Measurements from ENCODE around the gene SLC5A6.

SLC5A6 gene

GRCh38 chr2:27245116-27245515 lies 33.0 kb upstream of the SLC5A6 start:
- H2AFZ ChIP-seq (ENCODE audit: low read length): no peak overlapping the region
- peaks cover 53% of the 10 kb centered on the region for H3K36me3 ChIP-seq (ENCODE audit: insufficient read depth, low read length)
- no peaks in the 10 kb centered on the region; the same call in 1 of the 2 replicates for H3F3A ChIP-seq (ENCODE audit: insufficient read depth, low read length)
- no peaks in the 10 kb centered on the region for H3K9me2 ChIP-seq (ENCODE audit: low read depth, low read length)
- H3K27ac ChIP-seq (ENCODE audit: low read depth, low read length, poor library complexity, severe bottlenecking): no peak overlapping the region
- H3K4me2 ChIP-seq (ENCODE audit: low read length): no peak overlapping the region
- H3K4me3 ChIP-seq (ENCODE audit: low read depth, low read length, poor library complexity, severe bottlenecking): no peak overlapping the region
- no peaks in the 10 kb centered on the region for H3K27me3 ChIP-seq (ENCODE audit: insufficient read depth, low read length)
- H3K9ac ChIP-seq (ENCODE audit: low read length): no peak overlapping the region
- H3K4me1 ChIP-seq (ENCODE audit: insufficient read depth, low read length, severe bottlenecking): peaks cover 5% of the 10 kb centered on the region
- no peaks in the 10 kb centered on the region for H3K9me3 ChIP-seq (ENCODE audit: low read length)
- no peak for TF ChIP-seq EZH2 (IDR thresholded peaks at IDR 0.05; ENCODE audit: borderline replicate concordance, low read length)
- no peak for TF ChIP-seq CTCF (IDR thresholded peaks at IDR 0.05; ENCODE audit: low read length)
- no peaks in the 10 kb centered on the region for H3K79me2 ChIP-seq (ENCODE audit: insufficient read depth, low read length)
- H4K20me1 ChIP-seq (ENCODE audit: insufficient read depth, low read length): no peaks in the 10 kb centered on the region

GRCh38 chr2:27243391-27244130 lies 31.5 kb upstream of the SLC5A6 start:
- Histone ChIP-seq H3K27me3 (ENCODE audit: insufficient read depth, low read length) (no peaks in the 10 kb centered on the region), H3K36me3 (ENCODE audit: insufficient read depth, low read length) (peaks cover 67% of the 10 kb centered on the region), H3K4me1 (ENCODE audit: insufficient read depth, low read length, severe bottlenecking) (no peaks in the 10 kb centered on the region), H2AFZ (ENCODE audit: low read length) (no peak overlapping the region), H3K9ac (ENCODE audit: low read length) (no peak overlapping the region), H3K9me3 (ENCODE audit: low read length) (no peaks in the 10 kb centered on the region), H3K4me3 (ENCODE audit: low read depth, low read length, poor library complexity, severe bottlenecking) (no peak overlapping the region), H3F3A (ENCODE audit: insufficient read depth, low read length) (no peaks in the 10 kb centered on the region; the same call in 1 of the 2 replicates), H3K27ac (ENCODE audit: low read depth, low read length, poor library complexity, severe bottlenecking) (no peak overlapping the region), H4K20me1 (ENCODE audit: insufficient read depth, low read length) (no peaks in the 10 kb centered on the region), H3K9me2 (ENCODE audit: low read depth, low read length) (no peaks in the 10 kb centered on the region), H3K79me2 (ENCODE audit: insufficient read depth, low read length) (no peaks in the 10 kb centered on the region), H3K4me2 (ENCODE audit: low read length) (no peak overlapping the region)
- TF ChIP-seq CTCF (IDR thresholded peaks at IDR 0.05; ENCODE audit: low read length) (no peak), EZH2 (IDR thresholded peaks at IDR 0.05; ENCODE audit: borderline replicate concordance, low read length) (no peak)

GRCh38 chr2:27242614-27242951 lies 30.5 kb upstream of the SLC5A6 start:
- H3K4me2 ChIP-seq (ENCODE audit: low read length): no peak overlapping the region
- no peak overlapping the region for H2AFZ ChIP-seq (ENCODE audit: low read length)
- no peak overlapping the region for H3K4me3 ChIP-seq (ENCODE audit: low read depth, low read length, poor library complexity, severe bottlenecking)
- peaks cover 77% of the 10 kb centered on the region for H3K36me3 ChIP-seq (ENCODE audit: insufficient read depth, low read length)
- H3K4me1 ChIP-seq (ENCODE audit: insufficient read depth, low read length, severe bottlenecking): no peaks in the 10 kb centered on the region
- TF ChIP-seq EZH2 (IDR thresholded peaks at IDR 0.05; ENCODE audit: borderline replicate concordance, low read length) (no peak), CTCF (IDR thresholded peaks at IDR 0.05; ENCODE audit: low read length) (no peak)
- no peaks in the 10 kb centered on the region for H3K27me3 ChIP-seq (ENCODE audit: insufficient read depth, low read length)
- H3K9me2 ChIP-seq (ENCODE audit: low read depth, low read length): no peaks in the 10 kb centered on the region
- no peaks in the 10 kb centered on the region for H3K79me2 ChIP-seq (ENCODE audit: insufficient read depth, low read length)
- no peak overlapping the region for H3K9ac ChIP-seq (ENCODE audit: low read length)
- H4K20me1 ChIP-seq (ENCODE audit: insufficient read depth, low read length): no peaks in the 10 kb centered on the region
- no peaks in the 10 kb centered on the region; the same call in 1 of the 2 replicates for H3F3A ChIP-seq (ENCODE audit: insufficient read depth, low read length)
- H3K9me3 ChIP-seq (ENCODE audit: low read length): no peaks in the 10 kb centered on the region
- no peak overlapping the region for H3K27ac ChIP-seq (ENCODE audit: low read depth, low read length, poor library complexity, severe bottlenecking)
